Umbilical cord (tissue), 2 donors: ENCODE results near the gene BMP5. TPM values are rescaled to one million over a fixed set of nuclear protein-coding genes. Genes with fewer than 3 reads are reported as not detected.

Source experiments
- DNase-seq: peaks from one replicate; pipeline ENCODE4 v3.0.0-alpha.2; 2015; ENCODE audit warnings: low spot score
- total RNA-seq: library from RNA; depleted of rRNA; stranded (reverse); fragments of >200 nt; gene quantifications from one replicate; pipeline ENCODE4 v1.2.3, GENCODE V29; 2014; ENCODE audit warnings: low replicate concordance; ENCODE audit not compliant: insufficient read depth

Gene BMP5
- total RNA-seq, 1 donor from 2014 or later, result 7.2 TPM

- no peak for DNase-seq
Observed at GRCh38 chr6:55714831-55715230, 160.6 kb downstream of the BMP5 start.

GRCh38 chr6:55713436-55713835, 162.0 kb downstream of the BMP5 start:
- DNase-seq, result peak; percentile 74

GRCh38 chr6:55708711-55709110, 166.7 kb downstream of the BMP5 start:
- no peak for DNase-seq

GRCh38 chr6:55705451-55706440, 169.6 kb downstream of the BMP5 start:
- DNase-seq, result peak; percentile 59

GRCh38 chr6:55704421-55704820, 171.0 kb downstream of the BMP5 start:
- DNase-seq, result no peak
